ENCODE measurements around the gene ATP11A.

ATP11A gene

GRCh38 chr13:112885782-112886268, 196.0 kb downstream of the ATP11A start:
- DNase-seq = no peak

GRCh38 chr13:112887151-112887550, 197.3 kb downstream of the ATP11A start:
- no peak for DNase-seq

- DNase-seq = no peak
Observed at GRCh38 chr13:112887557-112887991, 197.7 kb downstream of the ATP11A start.

GRCh38 chr13:112888238-112889111, 198.6 kb downstream of the ATP11A start:
- no peak for DNase-seq

- DNase-seq = no peak
Observed at GRCh38 chr13:112889351-112890290, 199.8 kb downstream of the ATP11A start.

- DNase-seq = no peak
Observed at GRCh38 chr13:112890316-112891145, 200.7 kb downstream of the ATP11A start.

GRCh38 chr13:112891477-112892401, 201.9 kb downstream of the ATP11A start:
- DNase-seq = no peak

- DNase-seq = no peak
Observed at GRCh38 chr13:112892426-112893206, 202.8 kb downstream of the ATP11A start.

- DNase-seq = no peak
Observed at GRCh38 chr13:112893207-112893569, 203.3 kb downstream of the ATP11A start.

- DNase-seq = no peak
Observed at GRCh38 chr13:112893570-112894422, 204.0 kb downstream of the ATP11A start.

GRCh38 chr13:112894423-112894672, 204.5 kb downstream of the ATP11A start:
- no peak for DNase-seq

GRCh38 chr13:112894673-112895481, 205.0 kb downstream of the ATP11A start:
- no peak for DNase-seq

- peak; percentile 100 for DNase-seq
Observed at GRCh38 chr13:112895521-112896465, 206.0 kb downstream of the ATP11A start.

GRCh38 chr13:112896736-112897602, 207.1 kb downstream of the ATP11A start:
- DNase-seq = no peak

- DNase-seq = no peak
Observed at GRCh38 chr13:112897603-112897955, 207.7 kb downstream of the ATP11A start.

GRCh38 chr13:112897956-112898620, 208.2 kb downstream of the ATP11A start:
- no peak for DNase-seq

All from NCI-H446 treated with DMSO at 0.1 percent for 48 hours (cell line).